Measurements from ENCODE around the gene SP110. TPM values are rescaled to one million over a fixed set of nuclear protein-coding genes. Genes with fewer than 3 reads are reported as not detected.
"Not testable (repeated sequence)": the region's sequence is repeated elsewhere in the genome, so short reads cannot be mapped to it uniquely, and the experiment has no call there.

Gene SP110
- 16.0 and 16.4 TPM in 2 replicates for total RNA-seq (2014; rRNA removed; shearing (Covaris generic))
- polyA plus RNA-seq (2015; cell fraction: cytosol; rRNA removed): 10.9 and 18.5 TPM in 2 replicates
- 11.2 and 17.3 TPM in 2 replicates for polyA plus RNA-seq (2015; cell fraction: nucleus; rRNA removed)

GRCh38 chr2:230219419-230220331 is at the start of gene SP110:
TSS of gene SP110 (minus strand) at chr2:230219984. CDS start at chr2:230216927, 3,057 bp downstream.
- in situ Hi-C loops (cut with HindIII; ENCODE audit: low pct_unique_long_range_greater_than_20kb, low sequenced_read_pairs): no loop called here
- DNase-seq (ENCODE audit: low read depth, low spot score): peak; percentile 80

- in situ Hi-C loops (cut with HindIII; ENCODE audit: low pct_unique_long_range_greater_than_20kb, low sequenced_read_pairs): no loop called here
- DNase-seq (ENCODE audit: low read depth, low spot score): peak; percentile 64
Measured at GRCh38 chr2:230268606-230269243, 48.9 kb upstream of the SP110 start.

GRCh38 chr2:230267556-230267955 is 47.8 kb upstream of the SP110 start:
- in situ Hi-C loops (cut with HindIII; ENCODE audit: low pct_unique_long_range_greater_than_20kb, low sequenced_read_pairs): no loop called here

GRCh38 chr2:230267059-230267458 is 47.3 kb upstream of the SP110 start:
- in situ Hi-C loops (cut with HindIII; ENCODE audit: low pct_unique_long_range_greater_than_20kb, low sequenced_read_pairs): no loop called here
- no peak for DNase-seq (ENCODE audit: low read depth, low spot score)

More at GRCh38 chr2:230267556-230267955, 47.8 kb upstream of the SP110 start:
- no peak for DNase-seq (ENCODE audit: low read depth, low spot score)

- no peak for DNase-seq (ENCODE audit: low read depth, low spot score)
- in situ Hi-C loops (cut with HindIII; ENCODE audit: low pct_unique_long_range_greater_than_20kb, low sequenced_read_pairs): no loop called here
Measured at GRCh38 chr2:230266638-230267037, 46.9 kb upstream of the SP110 start.

GRCh38 chr2:230264945-230265344 is 45.2 kb upstream of the SP110 start:
- in situ Hi-C loops (cut with HindIII; ENCODE audit: low pct_unique_long_range_greater_than_20kb, low sequenced_read_pairs); DNase-seq (ENCODE audit: low read depth, low spot score): not testable (repeated sequence)

GRCh38 chr2:230262246-230262645 is 42.5 kb upstream of the SP110 start:
- no peak for DNase-seq (ENCODE audit: low read depth, low spot score)
- in situ Hi-C loops (cut with HindIII; ENCODE audit: low pct_unique_long_range_greater_than_20kb, low sequenced_read_pairs): no loop called here

GRCh38 chr2:230258483-230258882 is 38.7 kb upstream of the SP110 start:
- in situ Hi-C loops (cut with HindIII; ENCODE audit: low pct_unique_long_range_greater_than_20kb, low sequenced_read_pairs): no loop called here
- no peak for DNase-seq (ENCODE audit: low read depth, low spot score)

- in situ Hi-C loops (cut with HindIII; ENCODE audit: low pct_unique_long_range_greater_than_20kb, low sequenced_read_pairs): no loop called here
- DNase-seq (ENCODE audit: low read depth, low spot score): no peak
Measured at GRCh38 chr2:230256733-230257332, 37.0 kb upstream of the SP110 start.

GRCh38 chr2:230254152-230254881 is 34.5 kb upstream of the SP110 start:
- no peak for DNase-seq (ENCODE audit: low read depth, low spot score)
- in situ Hi-C loops (cut with HindIII; ENCODE audit: low pct_unique_long_range_greater_than_20kb, low sequenced_read_pairs): no loop called here

GRCh38 chr2:230250231-230250630 is 30.4 kb upstream of the SP110 start:
- in situ Hi-C loops (cut with HindIII; ENCODE audit: low pct_unique_long_range_greater_than_20kb, low sequenced_read_pairs): no loop called here
- DNase-seq (ENCODE audit: low read depth, low spot score): no peak

GRCh38 chr2:230246206-230246605 is 26.4 kb upstream of the SP110 start:
- in situ Hi-C loops (cut with HindIII; ENCODE audit: low pct_unique_long_range_greater_than_20kb, low sequenced_read_pairs): no loop called here
- no peak for DNase-seq (ENCODE audit: low read depth, low spot score)

- in situ Hi-C loops (cut with HindIII; ENCODE audit: low pct_unique_long_range_greater_than_20kb, low sequenced_read_pairs): no loop called here
- no peak for DNase-seq (ENCODE audit: low read depth, low spot score)
Measured at GRCh38 chr2:230244211-230244610, 24.4 kb upstream of the SP110 start.

GRCh38 chr2:230234845-230235244 is 15.1 kb upstream of the SP110 start:
- in situ Hi-C loops (cut with HindIII; ENCODE audit: low pct_unique_long_range_greater_than_20kb, low sequenced_read_pairs): no loop called here
- no peak for DNase-seq (ENCODE audit: low read depth, low spot score)

- in situ Hi-C loops (cut with HindIII; ENCODE audit: low pct_unique_long_range_greater_than_20kb, low sequenced_read_pairs): no loop called here
- DNase-seq (ENCODE audit: low read depth, low spot score): no peak
Measured at GRCh38 chr2:230234122-230234722, 14.4 kb upstream of the SP110 start.

- in situ Hi-C loops (cut with HindIII; ENCODE audit: low pct_unique_long_range_greater_than_20kb, low sequenced_read_pairs): no loop called here
- no peak for DNase-seq (ENCODE audit: low read depth, low spot score)
Measured at GRCh38 chr2:230231251-230231650, 11.5 kb upstream of the SP110 start.

GRCh38 chr2:230230496-230231200 is 10.9 kb upstream of the SP110 start:
- in situ Hi-C loops (cut with HindIII; ENCODE audit: low pct_unique_long_range_greater_than_20kb, low sequenced_read_pairs): no loop called here
- no peak for DNase-seq (ENCODE audit: low read depth, low spot score)

Measured in SK-MEL-5 (cell line).